Measurements from ENCODE around the gene GPR87. TPM values are rescaled to one million over a fixed set of nuclear protein-coding genes. Genes with fewer than 3 reads are reported as not detected.

GPR87 gene
- polyA plus RNA-seq (2013, experiment 1 of 2), result 0.70 TPM
- polyA plus RNA-seq (2013, experiment 2 of 2), result 0.55 TPM

- H3K27me3 ChIP-seq (ENCODE audit: insufficient read depth, low read length, poor library complexity), result no peaks in the 10 kb centered on the region
- H3K36me3 ChIP-seq (ENCODE audit: control insufficient read depth, insufficient read depth, low read length), result no peaks in the 10 kb centered on the region
- H4K5ac ChIP-seq (ENCODE audit: low read length), result no peak within 1 kb of the TSS
- no peak within 1 kb of the TSS for H2BK15ac ChIP-seq (replicated peaks; ENCODE audit: low read depth)
- H2AK5ac ChIP-seq (ENCODE audit: low read length), result no peak within 1 kb of the TSS
- peaks cover 10% of the 10 kb centered on the region for H3K4me1 ChIP-seq (ENCODE audit: control insufficient read depth, low read depth, low read length)
- peak; percentile 90 for DNase-seq
- H2BK5ac ChIP-seq (ENCODE audit: low read length), result no peak within 1 kb of the TSS
- H3K18ac ChIP-seq (ENCODE audit: low read length), result no peak within 1 kb of the TSS
- H3K27ac ChIP-seq (ENCODE audit: low read depth, low read length), result no peak within 1 kb of the TSS
- no peaks in the 10 kb centered on the region for H3K79me1 ChIP-seq (ENCODE audit: low read length)
- no peak within 1 kb of the TSS for H3K9ac ChIP-seq (ENCODE audit: low read length)
- H3K23ac ChIP-seq (ENCODE audit: low read length), result no peak within 1 kb of the TSS
- no peaks in the 10 kb centered on the region for H3K79me2 ChIP-seq (ENCODE audit: control insufficient read depth, insufficient read depth, low read length)
- no peak within 1 kb of the TSS for H3K4me3 ChIP-seq (ENCODE audit: low read length)
- no peak within 1 kb of the TSS for H3K4ac ChIP-seq (ENCODE audit: low read depth, low read length)
- no CpG with 5 or more reads among the region's 7 CpGs for WGBS (ENCODE audit: extremely low coverage, insufficient coverage, low lambda C conversion rate)
- no peak within 1 kb of the TSS for H3K4me2 ChIP-seq (ENCODE audit: low read length)
- H3K56ac ChIP-seq (ENCODE audit: low read length), result no peak within 1 kb of the TSS
- H4K8ac ChIP-seq (ENCODE audit: low read depth, low read length), result no peak within 1 kb of the TSS
- no peak within 1 kb of the TSS for H2BK120ac ChIP-seq (ENCODE audit: low read depth, low read length)
These were observed at the start of gene GPR87 for GRCh38 chr3:151316267-151316991. Gene GPR87 (minus strand): TSS chr3:151316820. CDS start chr3:151300100, 16,720 bp downstream.

- Histone ChIP-seq H3K4me1 (ENCODE audit: control insufficient read depth, low read depth, low read length) (no peaks in the 10 kb centered on the region), H3K9ac (ENCODE audit: low read length) (no peak overlapping the region), H3K36me3 (ENCODE audit: control insufficient read depth, insufficient read depth, low read length) (no peaks in the 10 kb centered on the region), H3K23ac (ENCODE audit: low read length) (no peak overlapping the region), H3K79me2 (ENCODE audit: control insufficient read depth, insufficient read depth, low read length) (no peaks in the 10 kb centered on the region), H3K4me3 (ENCODE audit: low read length) (no peak overlapping the region), H2BK5ac (ENCODE audit: low read length) (no peak overlapping the region), H4K8ac (ENCODE audit: low read depth, low read length) (no peak overlapping the region), H2BK15ac (replicated peaks; ENCODE audit: low read depth) (no peak overlapping the region), H2AK5ac (ENCODE audit: low read length) (no peak overlapping the region), H3K27ac (ENCODE audit: low read depth, low read length) (no peak overlapping the region), H3K4ac (ENCODE audit: low read depth, low read length) (no peak overlapping the region), H3K27me3 (ENCODE audit: insufficient read depth, low read length, poor library complexity) (no peaks in the 10 kb centered on the region), H3K56ac (ENCODE audit: low read length) (no peak overlapping the region), H2BK120ac (ENCODE audit: low read depth, low read length) (no peak overlapping the region), H3K79me1 (ENCODE audit: low read length) (no peaks in the 10 kb centered on the region), H4K5ac (ENCODE audit: low read length) (no peak overlapping the region), H3K4me2 (ENCODE audit: low read length) (no peak overlapping the region), H3K18ac (ENCODE audit: low read length) (no peak overlapping the region)
- WGBS (ENCODE audit: extremely low coverage, insufficient coverage, low lambda C conversion rate), result no CpG with 5 or more reads among the region's 3 CpGs
- DNase-seq, result no peak
These were observed 46.1 kb upstream of the GPR87 start for GRCh38 chr3:151362751-151363174.

- no peak overlapping the region for H3K23ac ChIP-seq (ENCODE audit: low read length)
- H3K9ac ChIP-seq (ENCODE audit: low read length), result no peak overlapping the region
- H4K5ac ChIP-seq (ENCODE audit: low read length), result no peak overlapping the region
- H3K4me2 ChIP-seq (ENCODE audit: low read length), result no peak overlapping the region
- no CpG with 5 or more reads among the region's 2 CpGs for WGBS (ENCODE audit: extremely low coverage, insufficient coverage, low lambda C conversion rate)
- H3K4me3 ChIP-seq (ENCODE audit: low read length), result no peak overlapping the region
- no peak for DNase-seq
- no peaks in the 10 kb centered on the region for H3K36me3 ChIP-seq (ENCODE audit: control insufficient read depth, insufficient read depth, low read length)
- no peaks in the 10 kb centered on the region for H3K4me1 ChIP-seq (ENCODE audit: control insufficient read depth, low read depth, low read length)
- no peak overlapping the region for H3K56ac ChIP-seq (ENCODE audit: low read length)
- H2BK120ac ChIP-seq (ENCODE audit: low read depth, low read length), result no peak overlapping the region
- H3K18ac ChIP-seq (ENCODE audit: low read length), result no peak overlapping the region
- H3K4ac ChIP-seq (ENCODE audit: low read depth, low read length), result no peak overlapping the region
- H4K8ac ChIP-seq (ENCODE audit: low read depth, low read length), result no peak overlapping the region
- no peak overlapping the region for H2AK5ac ChIP-seq (ENCODE audit: low read length)
- H2BK15ac ChIP-seq (replicated peaks; ENCODE audit: low read depth), result no peak overlapping the region
- no peaks in the 10 kb centered on the region for H3K27me3 ChIP-seq (ENCODE audit: insufficient read depth, low read length, poor library complexity)
- no peaks in the 10 kb centered on the region for H3K79me2 ChIP-seq (ENCODE audit: control insufficient read depth, insufficient read depth, low read length)
- H3K79me1 ChIP-seq (ENCODE audit: low read length), result no peaks in the 10 kb centered on the region
- H2BK5ac ChIP-seq (ENCODE audit: low read length), result no peak overlapping the region
- no peak overlapping the region for H3K27ac ChIP-seq (ENCODE audit: low read depth, low read length)
These were observed 40.8 kb upstream of the GPR87 start for GRCh38 chr3:151357463-151357850.

GRCh38 chr3:151356794-151357462 lies 40.3 kb upstream of the GPR87 start:
- Histone ChIP-seq H3K36me3 (ENCODE audit: control insufficient read depth, insufficient read depth, low read length) (no peaks in the 10 kb centered on the region), H3K23ac (ENCODE audit: low read length) (no peak overlapping the region), H3K9ac (ENCODE audit: low read length) (no peak overlapping the region), H3K18ac (ENCODE audit: low read length) (no peak overlapping the region), H2BK15ac (replicated peaks; ENCODE audit: low read depth) (no peak overlapping the region), H4K8ac (ENCODE audit: low read depth, low read length) (no peak overlapping the region), H3K27me3 (ENCODE audit: insufficient read depth, low read length, poor library complexity) (no peaks in the 10 kb centered on the region), H3K4me1 (ENCODE audit: control insufficient read depth, low read depth, low read length) (no peaks in the 10 kb centered on the region), H2AK5ac (ENCODE audit: low read length) (no peak overlapping the region), H3K4me2 (ENCODE audit: low read length) (no peak overlapping the region), H3K4ac (ENCODE audit: low read depth, low read length) (no peak overlapping the region), H2BK5ac (ENCODE audit: low read length) (no peak overlapping the region), H2BK120ac (ENCODE audit: low read depth, low read length) (no peak overlapping the region), H4K5ac (ENCODE audit: low read length) (no peak overlapping the region), H3K79me1 (ENCODE audit: low read length) (no peaks in the 10 kb centered on the region), H3K56ac (ENCODE audit: low read length) (no peak overlapping the region), H3K4me3 (ENCODE audit: low read length) (no peak overlapping the region), H3K27ac (ENCODE audit: low read depth, low read length) (no peak overlapping the region), H3K79me2 (ENCODE audit: control insufficient read depth, insufficient read depth, low read length) (no peaks in the 10 kb centered on the region)
- WGBS (ENCODE audit: extremely low coverage, insufficient coverage, low lambda C conversion rate), result no CpG with 5 or more reads among the region's 2 CpGs
- DNase-seq, result no peak

- no CpG with 5 or more reads among the region's 4 CpGs for WGBS (ENCODE audit: extremely low coverage, insufficient coverage, low lambda C conversion rate)
- Histone ChIP-seq H3K27me3 (ENCODE audit: insufficient read depth, low read length, poor library complexity) (no peaks in the 10 kb centered on the region), H3K4ac (ENCODE audit: low read depth, low read length) (no peak overlapping the region), H3K79me2 (ENCODE audit: control insufficient read depth, insufficient read depth, low read length) (no peaks in the 10 kb centered on the region), H3K56ac (ENCODE audit: low read length) (no peak overlapping the region), H3K9ac (ENCODE audit: low read length) (no peak overlapping the region), H2BK5ac (ENCODE audit: low read length) (no peak overlapping the region), H3K4me3 (ENCODE audit: low read length) (no peak overlapping the region), H2BK120ac (ENCODE audit: low read depth, low read length) (no peak overlapping the region), H3K79me1 (ENCODE audit: low read length) (no peaks in the 10 kb centered on the region), H2AK5ac (ENCODE audit: low read length) (no peak overlapping the region), H3K4me1 (ENCODE audit: control insufficient read depth, low read depth, low read length) (peaks cover 6% of the 10 kb centered on the region), H3K23ac (ENCODE audit: low read length) (no peak overlapping the region), H3K18ac (ENCODE audit: low read length) (no peak overlapping the region), H3K27ac (ENCODE audit: low read depth, low read length) (no peak overlapping the region), H3K4me2 (ENCODE audit: low read length) (no peak overlapping the region), H3K36me3 (ENCODE audit: control insufficient read depth, insufficient read depth, low read length) (no peaks in the 10 kb centered on the region), H4K5ac (ENCODE audit: low read length) (no peak overlapping the region), H4K8ac (ENCODE audit: low read depth, low read length) (no peak overlapping the region), H2BK15ac (replicated peaks; ENCODE audit: low read depth) (no peak overlapping the region)
- DNase-seq, result no peak
These were observed 35.0 kb upstream of the GPR87 start for GRCh38 chr3:151351648-151352047.

Data from mesendoderm (in vitro differentiated cells).